Measurements from ENCODE around the gene VSX1. TPM values are rescaled to one million over a fixed set of nuclear protein-coding genes. Genes with fewer than 3 reads are reported as not detected.

VSX1 gene
- total RNA-seq, 6 donors from 2014 or later: not detected

- ATAC-seq (ENCODE audit: low FRiP score in 2 of 2): no peak
- no peak overlapping the region for H3K27ac ChIP-seq
These were observed 35.7 kb downstream of the VSX1 start for GRCh38 chr20:25046181-25046641.

GRCh38 chr20:25045343-25045712 is 36.6 kb downstream of the VSX1 start:
- Histone ChIP-seq H3K27me3 (no peaks in the 10 kb centered on the region), H3K36me3 (peaks cover 9 to 21% (median 12%) of the 10 kb centered on the region in 4 donors), H3K4me3 (no peak overlapping the region), H3K4me1 (peaks cover 59 to 73% (median 69%) of the 10 kb centered on the region in 4 donors), H3K27ac (no peak overlapping the region), H3K9me3 (no peaks in the 10 kb centered on the region)
- no peak for DNase-seq
- WGBS, 2 donors: 58 to 77% methylated on average over 5 to 9 of the region's 9 CpGs
- ATAC-seq (ENCODE audit: low FRiP score in 2 of 2): no peak
- TF ChIP-seq CTCF (IDR thresholded peaks at IDR 0.05) (no peak), POLR2AphosphoS5 (IDR thresholded peaks at IDR 0.05) (no peak), EP300 (IDR thresholded peaks at IDR 0.05) (no peak), POLR2A (IDR thresholded peaks at IDR 0.05) (no peak)

More at GRCh38 chr20:25046181-25046641, 35.7 kb downstream of the VSX1 start:
- H3K36me3 ChIP-seq: peaks cover 9 to 22% (median 12%) of the 10 kb centered on the region in 4 donors
- DNase-seq: no peak
- TF ChIP-seq POLR2A (IDR thresholded peaks at IDR 0.05) (no peak), EP300 (IDR thresholded peaks at IDR 0.05) (no peak), CTCF (IDR thresholded peaks at IDR 0.05) (no peak), POLR2AphosphoS5 (IDR thresholded peaks at IDR 0.05) (no peak)
- no peaks in the 10 kb centered on the region for H3K9me3 ChIP-seq
- H3K4me3 ChIP-seq: no peak overlapping the region
- WGBS, 2 donors: 63 to 95% methylated on average over 4 to 11 of the region's 14 CpGs
- no peaks in the 10 kb centered on the region for H3K27me3 ChIP-seq
- peaks cover 53 to 75% (median 66%) of the 10 kb centered on the region in 4 donors for H3K4me1 ChIP-seq

GRCh38 chr20:25044660-25045342 is 37.1 kb downstream of the VSX1 start:
- TF ChIP-seq POLR2AphosphoS5 (IDR thresholded peaks at IDR 0.05) (no peak), CTCF (IDR thresholded peaks at IDR 0.05) (no peak), POLR2A (IDR thresholded peaks at IDR 0.05) (no peak), EP300 (IDR thresholded peaks at IDR 0.05) (no peak)
- H3K4me1 ChIP-seq: peaks cover 64 to 73% (median 71%) of the 10 kb centered on the region in 4 donors
- WGBS, 2 donors: 84 to 87% methylated on average over 14 of the region's 14 CpGs
- H3K27ac ChIP-seq: no peak overlapping the region
- peaks cover 9 to 21% (median 12%) of the 10 kb centered on the region in 4 donors for H3K36me3 ChIP-seq
- ATAC-seq (ENCODE audit: low FRiP score in 2 of 2): no peak
- H3K4me3 ChIP-seq: no peak overlapping the region
- no peak for DNase-seq
- H3K9me3 ChIP-seq: no peaks in the 10 kb centered on the region
- H3K27me3 ChIP-seq: no peaks in the 10 kb centered on the region

- Histone ChIP-seq H3K4me1 (peaks cover 66 to 73% (median 71%) of the 10 kb centered on the region in 4 donors), H3K27ac (no peak overlapping the region), H3K4me3 (no peak overlapping the region), H3K27me3 (no peaks in the 10 kb centered on the region), H3K36me3 (peaks cover 9 to 21% (median 12%) of the 10 kb centered on the region in 4 donors), H3K9me3 (no peaks in the 10 kb centered on the region)
- no peak for DNase-seq
- no peak for ATAC-seq (ENCODE audit: low FRiP score in 2 of 2)
- no peak for TF ChIP-seq CTCF (IDR thresholded peaks at IDR 0.05)
- no peak for TF ChIP-seq POLR2AphosphoS5 (IDR thresholded peaks at IDR 0.05)
- TF ChIP-seq POLR2A (IDR thresholded peaks at IDR 0.05): no peak
- no peak for TF ChIP-seq EP300 (IDR thresholded peaks at IDR 0.05)
- 93 to 98% methylated on average over 4 to 5 of the region's 5 CpGs for WGBS, 2 donors
These were observed 37.7 kb downstream of the VSX1 start for GRCh38 chr20:25044261-25044560.

All from upper lobe of left lung (tissue), 6 donors.